HFFc6 (cell line): ENCODE data around the gene TRPV4. TPM values are rescaled to one million over a fixed set of nuclear protein-coding genes. Genes with fewer than 3 reads are reported as not detected.
A peak's percentile ranks its signal among the peaks of the same experiment; 100 is the strongest.

ENCODE experiments used
- DNase-seq: peaks from one replicate; pipeline ENCODE4 v3.0.0-alpha.2; 2018
- H3K27ac Mint-ChIP-seq: 2 replicates; pipeline ENCODE4 v1.8.0; 2020; ENCODE audit warnings: mild to moderate bottlenecking, mixed read lengths
- H3K27me3 Mint-ChIP-seq: 2 replicates; pipeline ENCODE4 v1.8.0; 2021; ENCODE audit warnings: mild to moderate bottlenecking, moderate library complexity, mixed read lengths; ENCODE audit not compliant: insufficient read depth
- H3K36me3 Mint-ChIP-seq: 2 replicates; pipeline ENCODE4 v1.8.0; 2021; ENCODE audit warnings: low read depth, mixed read lengths
- H3K4me1 Mint-ChIP-seq: 2 replicates; pipeline ENCODE4 v1.8.0; 2020; ENCODE audit warnings: low read depth, mixed read lengths
- H3K4me3 Mint-ChIP-seq: 2 replicates; pipeline ENCODE4 v1.8.0; 2020; ENCODE audit warnings: mild to moderate bottlenecking, moderate library complexity, mixed read lengths
- H3K9me3 Mint-ChIP-seq: 2 replicates; pipeline ENCODE4 v1.8.0; 2020; ENCODE audit warnings: mild to moderate bottlenecking, mixed read lengths
- total RNA-seq, 6 experiments: library from RNA; stranded (reverse); fragmentation: NEBNext Ultra II Directional; extraction: Animal tissue kit (Norgen Biotek cat#: 25700); gene quantifications; 2 replicates in 1 of 6; 3 replicates in 5 of 6; pipeline ENCODE4 v1.2.3, GENCODE V29; 2021
- TF ChIP-seq, protein P1 (sequence below): fragments of 200-600 bp; sonication (generic); IDR thresholded peaks from 2 replicates; pipeline ENCODE4 v1.5.0; 2021; ENCODE audit warnings: antibody characterized with exemption, mild to moderate bottlenecking

TRPV4 gene
- total RNA-seq, 6 experiments from 2014 or later: 1.6 to 2.5 (median 1.9) TPM

DNA sequence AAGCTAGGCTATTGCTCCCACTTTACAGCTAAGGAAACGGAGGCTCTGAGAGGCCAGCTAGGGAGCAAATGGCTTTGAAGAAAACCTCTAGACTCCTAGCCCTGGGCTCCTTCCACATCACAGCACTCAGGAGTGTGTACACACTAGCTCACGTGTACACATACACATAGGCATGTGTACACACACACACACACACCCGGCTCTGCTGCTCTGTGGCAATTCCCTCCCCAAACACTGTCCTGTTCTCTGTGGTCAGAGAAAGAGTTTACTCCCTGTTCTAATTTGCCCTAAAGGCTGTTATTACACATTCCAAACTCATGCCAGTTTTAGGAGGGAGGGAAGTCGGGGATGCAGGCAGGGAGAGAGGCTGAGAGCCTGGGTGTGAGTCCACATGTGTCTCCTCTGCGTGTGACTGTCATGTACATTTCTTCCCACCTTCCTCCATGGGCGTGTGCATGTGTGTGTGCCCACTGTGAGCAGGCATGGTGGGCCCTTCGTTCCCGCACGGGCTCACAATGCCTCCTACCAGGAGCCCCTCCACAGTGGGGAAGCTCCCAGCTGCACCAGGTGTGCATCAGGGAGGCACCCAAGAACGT is 14.2 kb downstream of the TRPV4 start:
- Mint-ChIP-seq H3K36me3 (no peaks in the 10 kb centered on the region), H3K4me3 (peak overlapping the region; percentile 44; the same call in 1 of the 2 replicates), H3K27ac (peak overlapping the region; percentile 39; the same call in 1 of the 2 replicates), H3K4me1 (peaks cover 16% of the 10 kb centered on the region), H3K27me3 (peaks cover 4% of the 10 kb centered on the region; the same call in 1 of the 2 replicates), H3K9me3 (no peaks in the 10 kb centered on the region)
- DNase-seq: peak; percentile 88
- TF ChIP-seq, protein P1, sequence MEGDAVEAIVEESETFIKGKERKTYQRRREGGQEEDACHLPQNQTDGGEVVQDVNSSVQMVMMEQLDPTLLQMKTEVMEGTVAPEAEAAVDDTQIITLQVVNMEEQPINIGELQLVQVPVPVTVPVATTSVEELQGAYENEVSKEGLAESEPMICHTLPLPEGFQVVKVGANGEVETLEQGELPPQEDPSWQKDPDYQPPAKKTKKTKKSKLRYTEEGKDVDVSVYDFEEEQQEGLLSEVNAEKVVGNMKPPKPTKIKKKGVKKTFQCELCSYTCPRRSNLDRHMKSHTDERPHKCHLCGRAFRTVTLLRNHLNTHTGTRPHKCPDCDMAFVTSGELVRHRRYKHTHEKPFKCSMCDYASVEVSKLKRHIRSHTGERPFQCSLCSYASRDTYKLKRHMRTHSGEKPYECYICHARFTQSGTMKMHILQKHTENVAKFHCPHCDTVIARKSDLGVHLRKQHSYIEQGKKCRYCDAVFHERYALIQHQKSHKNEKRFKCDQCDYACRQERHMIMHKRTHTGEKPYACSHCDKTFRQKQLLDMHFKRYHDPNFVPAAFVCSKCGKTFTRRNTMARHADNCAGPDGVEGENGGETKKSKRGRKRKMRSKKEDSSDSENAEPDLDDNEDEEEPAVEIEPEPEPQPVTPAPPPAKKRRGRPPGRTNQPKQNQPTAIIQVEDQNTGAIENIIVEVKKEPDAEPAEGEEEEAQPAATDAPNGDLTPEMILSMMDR: no peak

DNA sequence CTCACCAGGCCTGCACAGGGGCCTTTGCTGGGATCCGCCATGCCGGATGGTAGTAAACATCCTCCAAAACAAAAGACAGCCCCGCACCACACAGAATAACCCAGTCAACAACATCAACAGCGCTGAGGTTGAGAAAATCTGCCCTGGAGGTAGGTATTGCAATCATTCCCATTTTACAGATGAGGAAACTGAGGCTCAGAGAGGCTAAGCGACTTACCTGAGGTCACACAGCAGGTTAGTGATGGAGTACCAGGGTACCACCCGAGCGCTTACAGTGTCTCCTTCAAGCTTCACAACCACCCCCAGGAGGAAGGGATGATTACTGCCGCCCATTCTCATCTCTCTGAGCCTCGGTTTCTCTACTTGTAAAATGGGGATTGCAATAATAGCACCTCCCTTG is 14.9 kb downstream of the TRPV4 start:
- H3K27ac Mint-ChIP-seq: no peak overlapping the region
- no peaks in the 10 kb centered on the region for H3K9me3 Mint-ChIP-seq
- peaks cover 16% of the 10 kb centered on the region for H3K4me1 Mint-ChIP-seq
- DNase-seq: no peak
- H3K27me3 Mint-ChIP-seq: peaks cover 4% of the 10 kb centered on the region; the same call in 1 of the 2 replicates
- TF ChIP-seq, protein P1: no peak
- H3K36me3 Mint-ChIP-seq: no peaks in the 10 kb centered on the region
- no peak overlapping the region for H3K4me3 Mint-ChIP-seq

DNA sequence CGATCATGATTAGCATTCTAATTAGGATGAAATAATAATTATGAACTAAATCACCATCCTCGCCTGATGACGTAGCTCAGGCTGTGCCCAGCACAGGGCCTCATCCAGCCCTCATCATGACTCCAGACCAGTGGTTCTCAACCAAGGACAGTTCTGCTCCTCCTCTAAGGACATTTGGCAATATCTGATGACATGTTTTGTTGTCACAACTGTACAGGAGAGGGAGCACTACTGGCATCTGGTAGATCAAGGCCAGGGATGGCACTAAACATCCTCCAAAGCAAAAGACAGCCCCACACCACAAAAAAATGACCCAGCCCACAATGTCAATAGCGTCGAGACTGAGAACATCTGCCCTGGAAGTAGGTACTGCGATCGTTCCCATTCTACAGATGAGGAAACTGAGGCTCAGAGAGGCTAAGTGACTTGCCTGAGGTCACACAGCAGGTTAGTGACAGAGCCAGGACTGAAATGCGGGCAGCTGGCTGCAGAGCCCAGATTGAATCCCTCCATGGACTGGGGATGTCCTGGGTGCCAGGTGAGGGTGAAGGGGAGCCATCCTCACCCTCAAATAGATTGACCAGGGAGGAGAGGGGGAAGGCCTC is 15.5 kb downstream of the TRPV4 start:
- no peak overlapping the region for H3K27ac Mint-ChIP-seq
- no peaks in the 10 kb centered on the region for H3K9me3 Mint-ChIP-seq
- H3K36me3 Mint-ChIP-seq: no peaks in the 10 kb centered on the region
- no peak for DNase-seq
- peaks cover 4% of the 10 kb centered on the region; the same call in 1 of the 2 replicates for H3K27me3 Mint-ChIP-seq
- TF ChIP-seq, protein P1: no peak
- no peak overlapping the region for H3K4me3 Mint-ChIP-seq
- peaks cover 15% of the 10 kb centered on the region for H3K4me1 Mint-ChIP-seq

DNA sequence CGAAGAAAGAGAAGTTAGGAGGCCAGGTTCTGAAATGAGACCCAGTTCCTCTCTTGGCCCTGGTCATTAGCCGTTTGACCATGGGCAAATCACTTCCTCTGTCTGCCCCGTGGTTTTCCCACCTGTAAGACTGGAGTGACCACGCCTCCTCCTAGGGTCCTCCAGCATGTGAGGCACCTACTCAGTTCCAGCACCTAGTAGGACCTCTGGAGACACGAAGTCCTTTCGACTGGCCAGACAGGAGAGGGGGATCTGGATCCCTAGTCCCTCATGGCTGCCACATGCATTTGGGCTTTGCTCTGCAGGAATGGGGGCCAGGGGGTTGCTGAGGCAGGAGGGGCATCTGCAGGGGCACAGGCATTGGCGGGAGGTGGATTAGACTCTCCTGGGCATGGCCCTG is 16.3 kb downstream of the TRPV4 start:
- peaks cover 2% of the 10 kb centered on the region; the same call in 1 of the 2 replicates for H3K27me3 Mint-ChIP-seq
- peaks cover 12% of the 10 kb centered on the region for H3K4me1 Mint-ChIP-seq
- TF ChIP-seq, protein P1: no peak

DNA sequence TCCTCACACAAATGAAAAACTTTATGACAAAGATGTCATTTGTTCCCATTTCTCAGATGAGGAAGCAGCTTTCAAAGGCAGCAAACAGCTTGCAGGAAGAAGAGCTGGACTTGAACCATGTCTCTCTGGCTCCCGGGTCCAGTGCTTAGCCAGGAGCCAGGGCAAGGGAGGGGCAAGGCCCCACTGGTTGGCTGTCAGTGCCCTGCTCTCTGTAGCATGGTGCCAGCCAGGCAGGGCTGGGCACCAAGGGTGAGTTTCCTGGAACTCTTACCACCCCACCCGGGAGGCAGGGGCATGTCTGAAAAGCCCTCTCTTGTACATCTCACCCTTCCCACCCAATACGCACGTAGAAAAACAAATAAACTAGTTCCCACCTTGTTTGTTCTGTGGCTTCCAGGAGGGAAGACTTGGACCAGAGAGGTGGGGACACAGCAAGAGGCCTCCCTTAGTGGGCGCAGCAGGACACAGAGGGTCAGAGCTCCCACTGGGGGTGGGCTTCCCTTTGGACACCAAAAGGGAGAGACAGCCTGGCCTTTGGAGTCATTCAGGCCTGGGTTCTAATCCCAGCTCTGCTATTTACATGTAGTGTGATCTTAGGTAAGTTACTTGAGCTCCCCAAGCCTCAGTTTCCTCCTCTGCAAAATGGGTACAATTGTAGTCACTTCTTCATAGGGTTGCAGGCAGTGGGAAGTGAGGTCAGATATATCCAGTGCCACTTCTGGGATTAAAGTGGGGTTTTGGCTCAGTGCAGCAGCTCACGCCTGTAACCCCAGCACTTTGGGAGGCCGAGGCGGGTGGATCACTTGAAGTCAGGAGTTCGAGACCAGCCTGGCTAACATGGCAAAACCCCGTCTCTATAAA is 17.2 kb downstream of the TRPV4 start:
- DNase-seq: no peak
- Mint-ChIP-seq H3K27me3 (peaks cover 2% of the 10 kb centered on the region), H3K4me3 (no peak overlapping the region), H3K36me3 (no peaks in the 10 kb centered on the region), H3K9me3 (no peaks in the 10 kb centered on the region), H3K4me1 (peaks cover 12% of the 10 kb centered on the region), H3K27ac (no peak overlapping the region)
- TF ChIP-seq, protein P1: no peak

More for the DNA sequence above, 16.3 kb downstream of the TRPV4 start:
- no peak for DNase-seq
- Mint-ChIP-seq H3K4me3 (no peak overlapping the region), H3K27ac (no peak overlapping the region), H3K9me3 (no peaks in the 10 kb centered on the region), H3K36me3 (no peaks in the 10 kb centered on the region)
